GM18498 (cell line): ENCODE measurements around the gene RALY.

ENCODE experiments used
- ATAC-seq: cut with Tn5 transposase; IDR thresholded peaks from one replicate; pipeline ENCODE4 v1.9.1; 2021; ENCODE audit warnings: mild to moderate bottlenecking, moderate library complexity; ENCODE audit not compliant: unreplicated experiment

RALY gene

DNA sequence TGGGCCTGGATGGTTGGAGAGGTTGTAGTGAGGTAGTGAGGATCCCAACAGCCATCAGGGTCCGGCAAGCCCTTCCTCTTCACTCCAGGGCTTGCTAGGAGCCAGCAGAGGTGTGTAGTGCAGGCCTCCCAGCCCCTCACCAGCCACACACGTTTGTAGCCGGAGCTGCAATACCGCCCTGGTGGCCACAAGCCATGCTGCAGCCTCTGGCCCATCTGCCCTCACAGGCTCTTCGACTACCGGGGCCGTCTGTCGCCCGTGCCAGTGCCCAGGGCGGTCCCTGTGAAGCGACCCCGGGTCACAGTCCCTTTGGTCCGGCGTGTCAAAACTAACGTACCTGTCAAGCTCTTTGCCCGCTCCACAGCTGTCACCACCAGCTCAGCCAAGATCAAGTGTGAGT is 81.9 kb downstream of the RALY start:
- no peak for ATAC-seq

DNA sequence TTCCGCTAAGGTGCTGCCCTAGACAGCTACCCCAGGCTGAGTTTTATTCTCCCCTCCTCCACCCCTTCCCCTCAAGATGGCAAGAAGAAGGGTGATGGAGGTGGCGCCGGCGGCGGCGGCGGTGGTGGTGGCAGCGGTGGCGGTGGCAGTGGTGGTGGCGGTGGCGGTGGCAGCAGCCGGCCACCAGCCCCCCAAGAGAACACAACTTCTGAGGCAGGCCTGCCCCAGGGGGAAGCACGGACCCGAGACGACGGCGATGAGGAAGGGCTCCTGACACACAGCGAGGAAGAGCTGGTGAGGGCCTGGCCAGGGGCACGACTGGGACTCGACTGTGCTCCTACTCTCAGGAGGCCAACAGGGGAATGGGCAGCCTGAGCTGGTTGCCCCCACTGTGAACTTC is 83.2 kb downstream of the RALY start:
- no peak for ATAC-seq

DNA sequence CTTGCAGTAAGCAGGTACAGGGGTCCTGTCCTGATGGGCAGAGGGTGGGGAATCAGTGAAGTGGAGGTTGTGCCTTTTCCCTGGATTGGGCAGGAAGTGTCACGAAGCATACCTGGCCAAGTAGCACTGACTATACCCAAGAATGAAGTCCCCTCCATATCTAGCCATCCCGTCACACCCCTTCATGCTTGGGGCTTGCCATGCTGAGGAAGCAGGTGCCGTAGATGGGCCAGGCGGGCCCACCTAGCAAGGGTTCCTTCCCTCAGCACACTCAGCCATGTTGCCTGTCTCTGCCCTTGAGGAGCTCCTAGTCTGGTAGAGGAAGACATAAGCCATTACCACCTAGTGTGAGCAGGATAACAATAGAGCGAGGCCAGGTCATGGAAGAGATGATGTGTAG is 84.8 kb downstream of the RALY start:
- no peak for ATAC-seq

DNA sequence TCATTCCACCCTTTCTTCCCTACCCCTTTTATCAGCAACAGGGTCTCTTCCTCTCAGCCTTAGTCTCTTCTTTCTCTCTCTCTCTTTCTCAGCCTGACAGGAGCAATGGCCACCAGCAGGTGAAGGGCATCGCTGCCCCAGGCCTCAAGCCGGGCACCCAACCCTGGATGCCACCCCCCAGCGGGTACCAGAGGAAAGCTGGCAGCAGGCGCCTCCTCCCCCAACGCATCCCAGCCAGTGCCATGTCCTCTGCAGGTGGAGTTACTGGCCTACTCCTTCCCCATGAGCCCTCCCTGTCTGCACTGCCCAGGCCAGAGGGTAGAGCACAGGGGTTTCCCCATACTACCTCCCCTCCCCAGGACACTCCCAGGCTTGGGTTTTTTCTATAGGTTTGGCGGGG is 86.1 kb downstream of the RALY start:
- no peak for ATAC-seq

DNA sequence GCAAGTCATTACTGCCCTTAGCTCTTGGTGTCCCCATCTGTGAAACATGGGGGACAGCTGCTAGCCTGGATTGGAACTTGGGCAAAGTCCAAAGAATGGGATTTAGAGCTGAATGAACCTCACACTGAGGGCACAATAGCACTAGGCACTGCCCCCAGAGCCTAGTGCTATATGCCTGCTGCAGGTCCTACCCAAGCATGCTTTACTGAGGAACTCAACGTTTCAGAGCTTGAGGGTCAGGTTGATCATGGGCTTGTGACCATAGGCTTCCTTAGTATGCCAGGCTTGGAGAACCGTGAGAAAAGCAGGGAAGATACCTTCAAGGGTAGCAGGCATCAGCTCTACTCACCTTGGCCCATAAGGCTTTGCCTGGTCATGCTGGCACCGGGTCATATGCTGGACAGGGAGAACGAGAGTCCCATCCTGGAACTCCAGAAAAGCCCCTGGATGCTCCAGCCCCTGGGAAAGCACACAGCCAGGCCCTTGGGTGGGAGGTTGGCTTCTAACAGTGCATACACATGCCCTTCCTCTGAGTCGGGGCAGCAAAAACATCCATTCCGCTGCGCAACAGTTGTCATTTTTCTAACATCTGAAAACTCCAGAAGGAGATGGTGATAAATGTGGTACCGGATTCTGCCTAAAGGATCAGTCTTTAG is 88.6 kb downstream of the RALY start:
- ATAC-seq: no peak

DNA sequence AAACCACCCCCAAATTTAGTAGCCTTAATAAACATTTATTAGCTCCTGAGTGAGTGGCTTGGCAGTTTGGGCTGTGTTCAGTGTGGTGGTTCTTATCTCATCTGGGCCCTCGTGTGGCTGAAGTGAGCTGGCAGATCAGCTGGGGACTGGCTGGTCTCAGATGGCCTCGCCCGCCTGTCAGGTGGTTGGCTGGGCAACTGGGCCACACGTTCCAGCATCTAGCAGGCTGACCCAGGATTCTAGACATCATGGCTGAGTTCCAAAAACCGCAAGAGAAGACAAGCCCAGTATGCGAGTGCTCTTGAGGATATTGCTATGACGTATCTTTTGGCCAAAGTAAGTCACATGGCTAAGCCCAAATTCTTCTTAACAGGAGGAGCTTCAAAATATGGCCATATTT is 89.4 kb downstream of the RALY start:
- no peak for ATAC-seq

DNA sequence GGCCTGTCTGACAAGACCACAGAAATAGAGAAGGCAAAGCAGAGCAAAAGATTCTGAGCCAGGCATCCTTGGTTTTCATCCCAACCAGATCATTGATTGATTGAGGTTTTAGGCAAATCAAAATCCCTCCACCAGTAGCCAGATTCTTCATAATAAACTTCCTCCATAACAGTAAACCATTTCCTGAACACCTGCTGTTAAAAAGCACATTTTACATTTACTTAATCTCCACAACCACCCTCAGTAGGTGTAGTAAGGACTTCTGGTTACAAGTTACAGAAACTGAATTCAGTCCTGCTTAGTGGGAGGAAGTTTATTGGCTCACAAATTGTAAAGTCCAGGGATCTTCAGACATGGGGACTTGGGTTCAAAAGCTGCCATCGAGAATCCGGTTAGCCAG is 90.1 kb downstream of the RALY start:
- ATAC-seq: no peak

DNA sequence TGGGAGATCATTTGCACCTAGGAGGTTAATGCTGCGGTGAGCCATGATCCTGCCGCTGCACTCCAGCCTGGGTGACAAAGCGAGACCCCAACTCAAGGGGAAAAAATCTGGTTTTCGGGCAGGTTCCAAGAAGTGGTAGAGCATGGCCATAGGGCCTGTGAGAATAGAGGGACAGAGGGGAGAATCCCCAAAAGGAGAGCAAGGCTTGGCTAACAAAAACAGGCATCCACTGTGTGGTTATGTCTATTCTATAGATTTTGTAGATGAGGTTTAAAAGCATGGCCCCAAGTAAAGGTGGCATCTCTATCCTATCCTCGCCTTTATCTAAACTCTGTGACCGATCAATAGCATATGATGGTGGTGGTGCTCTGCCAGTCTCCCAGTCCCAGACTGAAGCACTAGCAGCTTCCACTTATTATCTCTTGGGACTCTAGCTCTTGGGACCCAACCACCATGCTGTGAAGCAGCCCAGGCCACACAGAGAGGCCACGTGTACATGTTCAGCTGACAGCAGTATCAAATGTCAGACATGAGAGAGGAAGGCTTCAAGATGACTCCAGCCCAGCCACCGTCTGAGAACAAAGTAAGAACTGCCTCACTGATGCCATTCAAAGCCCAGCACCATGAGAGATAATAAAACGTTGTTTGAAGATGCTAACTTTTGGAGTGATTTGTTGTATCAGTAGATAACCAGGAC is 90.7 kb downstream of the RALY start:
- ATAC-seq: no peak

DNA sequence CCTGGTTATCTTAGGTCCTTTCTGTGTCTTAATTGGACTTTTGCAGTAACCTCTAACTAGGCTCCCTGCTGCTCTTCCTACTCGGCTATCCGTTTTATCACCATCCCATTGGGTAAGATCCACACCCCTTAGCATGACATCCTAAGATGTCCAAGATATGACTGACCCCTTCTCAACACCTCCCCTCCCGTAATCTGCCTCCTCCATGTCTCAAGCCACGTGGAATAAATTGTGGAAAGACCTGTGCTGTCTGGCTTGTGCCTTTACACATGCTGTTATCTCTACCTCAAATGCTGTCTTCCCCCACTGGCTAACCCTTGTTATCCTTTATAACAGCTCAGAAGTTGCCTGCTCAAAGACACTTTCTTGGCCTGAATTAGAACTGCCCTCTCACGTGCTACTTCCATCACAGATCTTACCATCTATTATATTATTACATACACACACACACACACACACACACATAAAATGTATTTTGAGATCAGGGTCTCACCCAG is 91.9 kb downstream of the RALY start:
- ATAC-seq: no peak

DNA sequence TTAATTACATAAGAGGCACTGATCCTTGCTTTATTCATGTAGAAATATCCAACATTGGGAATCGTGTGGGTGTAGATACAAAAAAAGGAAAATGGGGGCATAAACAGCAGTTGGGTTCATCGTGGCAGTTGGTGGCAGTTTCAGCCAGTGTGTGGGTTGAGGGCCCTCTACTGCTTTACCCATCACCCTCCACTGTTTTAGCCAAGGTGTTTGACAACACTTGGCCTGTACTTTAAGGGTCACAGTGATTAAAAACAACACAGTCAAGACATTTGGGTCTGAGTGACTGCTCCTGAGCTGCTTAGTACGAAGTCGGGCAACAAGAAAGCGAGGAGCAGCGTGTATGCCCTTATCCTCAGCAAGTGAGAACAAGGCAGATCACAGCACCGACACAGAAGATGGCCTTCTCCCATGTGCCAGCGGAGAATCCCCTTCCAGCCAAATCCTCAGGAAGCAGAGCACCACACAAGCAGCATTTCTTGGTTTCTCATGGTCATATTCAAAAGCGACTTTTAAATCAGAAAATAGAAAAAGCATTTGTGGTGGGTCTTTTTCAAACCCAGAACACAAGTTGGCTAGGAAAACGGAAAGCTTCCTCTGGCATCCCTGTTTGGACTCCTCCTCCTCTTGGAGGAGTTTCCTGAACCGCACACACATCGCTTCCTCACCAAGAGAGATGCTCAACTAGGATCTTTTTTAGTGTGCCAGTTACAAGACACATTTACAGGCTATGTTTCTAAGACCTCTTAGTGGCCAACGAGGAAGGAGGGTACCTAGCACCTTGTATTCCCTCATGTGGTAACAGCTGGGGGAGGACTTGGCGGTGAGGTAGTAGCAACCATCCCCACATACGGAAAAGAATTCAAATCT is 94.8 kb downstream of the RALY start:
- ATAC-seq: no peak

DNA sequence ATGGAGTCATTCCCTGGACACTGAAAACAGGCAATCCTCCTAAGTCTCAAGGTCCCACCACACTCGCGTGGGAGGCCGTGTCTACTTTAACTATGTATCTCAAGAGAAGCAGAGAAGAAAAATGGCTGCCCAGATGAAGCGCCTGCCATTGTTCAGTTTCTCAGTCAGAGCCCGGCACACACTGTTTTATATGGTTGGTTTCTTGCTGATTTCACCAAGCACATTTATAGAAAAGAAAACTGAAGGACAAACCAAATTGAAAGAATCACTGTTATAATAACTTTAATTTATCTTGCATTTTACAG is 95.4 kb downstream of the RALY start:
- no peak for ATAC-seq

DNA sequence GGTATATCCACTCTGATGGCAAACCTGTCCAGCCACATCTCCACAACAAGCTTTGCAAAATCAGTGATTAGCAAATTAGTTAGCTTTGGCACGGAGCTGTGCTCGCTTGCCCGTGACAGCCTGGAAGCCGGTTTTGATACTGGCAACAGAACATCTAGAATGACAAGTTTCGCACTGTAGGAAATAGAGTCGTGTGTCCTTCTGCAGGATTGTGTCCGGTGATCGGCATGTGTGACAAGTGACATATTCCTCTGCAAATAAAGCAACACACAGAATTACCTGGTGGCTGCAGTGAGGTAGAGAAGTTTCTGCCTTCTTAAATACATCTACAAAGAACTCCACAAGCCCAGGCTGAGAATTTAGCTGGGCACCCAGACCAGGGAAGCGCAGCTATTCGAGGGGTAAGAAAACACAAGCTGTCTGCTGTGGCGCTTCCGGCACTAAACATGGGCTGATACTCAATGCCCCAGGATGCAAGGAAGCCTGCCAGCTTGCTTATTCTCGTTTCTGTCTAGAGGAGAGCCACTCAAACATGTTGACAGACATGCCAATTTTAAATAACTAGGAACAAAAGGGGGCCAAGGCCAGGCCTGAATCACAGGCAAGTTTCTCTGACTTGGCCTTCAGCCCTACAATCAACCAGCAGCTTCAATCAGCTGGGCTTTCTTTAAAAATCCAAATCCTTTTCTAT is 96.1 kb downstream of the RALY start:
- no peak for ATAC-seq

DNA sequence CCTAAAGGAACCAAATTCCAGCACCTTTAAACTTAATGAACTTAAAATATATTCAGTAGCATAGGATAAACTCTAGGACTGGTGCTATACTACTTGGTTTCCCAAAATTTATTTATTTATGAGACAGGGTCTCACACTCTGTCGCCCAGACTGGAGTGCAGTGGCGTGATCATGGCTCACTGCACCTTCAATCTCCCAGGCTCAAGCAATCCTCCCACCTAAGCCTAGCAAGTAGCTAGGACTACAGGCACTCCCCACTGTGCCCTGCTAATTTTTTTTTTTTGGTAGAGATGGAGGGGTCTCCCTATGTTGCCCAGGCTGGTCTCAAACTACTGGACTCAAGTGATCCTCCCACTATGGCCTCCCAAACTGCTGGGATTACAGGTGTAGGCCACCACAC is 96.9 kb downstream of the RALY start:
- no peak for ATAC-seq

DNA sequence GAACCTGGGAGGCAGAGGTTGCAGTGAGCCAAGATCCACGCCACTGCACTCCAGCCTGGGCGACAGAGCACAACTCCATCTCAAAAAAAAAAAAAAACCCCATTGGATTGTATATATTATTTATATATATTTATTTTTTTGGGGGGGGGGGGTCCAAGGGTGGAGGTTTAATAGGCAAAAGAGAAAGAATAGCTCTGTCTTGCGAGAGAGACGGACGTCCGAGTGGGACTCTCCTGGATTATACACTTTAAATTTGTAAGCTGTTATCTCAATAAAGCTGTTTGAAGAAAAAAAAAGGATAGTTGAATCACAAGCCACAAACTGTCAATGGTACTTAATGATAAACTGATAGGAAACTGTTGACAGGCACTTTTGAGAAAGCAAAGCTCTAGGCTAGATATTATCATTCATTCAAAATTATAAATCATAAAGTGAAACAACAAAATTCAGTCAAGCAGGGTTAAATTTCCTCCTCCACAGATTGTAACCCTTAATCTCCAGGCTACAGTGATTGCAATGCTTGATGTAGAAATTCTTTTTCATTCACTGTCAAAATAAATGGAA is 98.0 kb downstream of the RALY start:
- ATAC-seq: no peak

DNA sequence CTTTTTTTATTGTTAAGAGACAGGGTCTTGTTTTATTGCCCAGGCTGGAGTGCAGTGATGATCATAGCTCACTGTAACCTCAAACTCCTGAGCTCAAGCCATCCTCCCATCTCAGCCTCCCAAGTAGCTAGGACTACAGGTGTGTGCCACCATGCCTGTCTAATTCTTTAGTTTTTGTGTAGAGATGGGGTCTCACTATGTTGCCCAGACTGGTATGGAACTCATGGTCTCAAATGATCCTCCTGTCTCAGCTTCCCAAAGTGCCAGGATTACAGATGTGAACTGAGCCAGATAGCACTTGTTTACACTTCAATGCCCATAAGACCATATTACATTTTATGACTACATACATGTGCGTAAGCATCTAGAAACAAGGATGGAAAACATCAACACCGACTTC is 100.2 kb downstream of the RALY start:
- no peak for ATAC-seq

DNA sequence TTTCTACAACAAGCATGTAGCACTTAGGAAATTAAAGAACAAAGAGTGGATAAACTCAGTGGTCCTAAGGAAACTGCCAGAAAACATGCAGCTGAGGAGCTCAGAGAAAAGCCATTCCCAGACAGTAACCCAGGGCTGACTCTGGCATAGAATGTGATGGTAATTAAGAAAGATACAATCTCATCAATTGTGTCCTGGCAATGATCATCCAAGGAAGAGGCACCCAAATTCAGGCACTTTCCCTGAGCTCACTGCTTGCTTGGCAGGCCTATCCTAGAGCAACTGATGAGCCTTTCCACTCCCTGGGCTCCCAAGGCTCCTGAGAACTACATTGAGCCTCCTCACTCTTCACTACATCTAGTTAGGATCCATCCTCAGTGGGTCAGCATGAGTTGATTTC is 102.1 kb downstream of the RALY start:
- no peak for ATAC-seq

DNA sequence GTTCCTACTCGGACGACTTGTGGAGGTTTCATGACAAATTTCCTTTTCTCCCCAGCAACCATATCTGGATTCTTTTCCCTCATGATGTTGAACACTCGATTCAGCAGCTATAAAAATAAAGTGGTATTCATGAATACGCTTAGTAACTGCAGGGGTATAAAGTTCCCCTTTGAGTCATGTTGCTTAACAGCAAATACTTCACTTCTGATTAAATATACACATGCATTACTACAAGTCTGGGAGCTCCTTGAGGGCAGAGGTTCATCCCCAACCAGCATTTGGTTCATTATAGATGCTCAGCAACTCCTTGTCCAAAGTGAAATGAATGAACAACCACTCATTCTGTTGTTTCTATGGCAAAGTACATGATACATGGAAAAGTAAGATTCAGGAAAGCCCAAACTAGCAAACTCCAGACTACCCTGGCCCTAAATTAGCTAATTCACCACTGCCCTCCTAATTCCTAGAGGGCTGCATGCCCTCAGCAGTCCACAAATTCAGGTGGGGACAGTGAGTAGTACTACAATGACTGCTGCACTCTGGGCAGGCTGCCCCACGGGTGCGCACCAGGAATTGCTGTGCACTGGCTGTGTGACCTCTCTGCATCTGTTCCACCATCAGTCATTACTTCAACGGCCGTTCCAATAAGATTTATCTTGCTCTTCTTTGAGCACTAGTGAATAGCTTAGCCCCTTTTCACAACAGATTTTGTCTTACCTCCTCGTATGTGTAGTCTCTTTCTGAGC is 103.2 kb downstream of the RALY start:
- ATAC-seq: no peak

DNA sequence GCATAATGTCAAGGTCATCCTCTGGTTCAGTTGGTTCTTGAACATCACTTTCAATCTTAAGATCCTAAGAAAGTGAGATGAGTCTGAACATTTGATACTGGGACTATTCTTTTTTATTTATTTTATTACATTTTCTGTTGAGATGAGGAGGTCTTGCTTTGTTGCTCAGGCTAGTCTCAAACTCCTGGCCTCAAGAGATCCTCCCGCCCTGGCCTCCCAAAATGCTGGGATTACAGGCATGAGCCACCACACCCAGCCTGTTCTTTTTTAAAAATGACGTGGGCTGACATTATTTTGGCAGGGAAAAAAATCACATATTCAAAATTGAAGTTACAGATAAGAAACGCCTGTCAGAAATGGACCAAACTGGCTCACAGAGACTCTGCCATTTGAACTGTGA is 104.9 kb downstream of the RALY start:
- no peak for ATAC-seq

DNA sequence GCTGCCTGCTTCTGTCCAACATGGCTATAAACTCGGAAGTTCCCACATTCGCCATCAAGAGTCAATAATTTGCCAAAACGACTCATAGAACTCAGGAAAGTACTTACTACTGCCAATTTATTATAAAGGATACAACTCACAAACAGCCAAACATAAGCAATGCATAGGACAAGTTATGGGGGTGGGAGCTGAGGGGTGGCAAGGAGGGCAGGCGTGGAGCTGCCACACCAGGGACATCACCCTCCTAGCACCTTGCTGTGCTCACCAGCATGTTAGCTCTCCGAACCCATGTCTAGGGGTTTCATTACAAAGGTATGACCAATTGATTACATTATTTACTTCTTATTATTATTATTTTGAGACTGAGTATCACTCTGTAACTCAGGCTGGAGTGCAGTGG is 106.0 kb downstream of the RALY start:
- no peak for ATAC-seq

DNA sequence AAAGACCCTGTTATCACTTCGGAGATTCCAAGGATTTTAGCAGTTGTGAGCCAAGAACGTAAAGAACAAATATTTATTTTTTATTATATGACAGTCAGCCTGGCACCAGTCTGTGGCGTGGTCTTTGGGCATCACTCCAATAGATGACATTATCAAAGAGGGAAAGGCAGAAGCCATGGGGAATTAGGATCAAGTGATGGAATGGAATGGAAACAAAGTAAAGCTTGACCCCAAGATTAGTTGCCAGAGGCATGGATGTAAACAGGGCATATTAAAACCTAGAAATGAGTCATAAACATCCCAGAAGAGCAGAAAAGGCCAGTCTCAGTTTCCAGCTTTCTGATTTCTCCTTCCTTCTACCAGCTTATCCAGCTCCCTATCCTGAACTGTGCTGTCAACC is 106.9 kb downstream of the RALY start:
- no peak for ATAC-seq
